Thoracic aorta endothelial cell (primary cell): ENCODE measurements around the gene C6orf62. TPM values are rescaled to one million over a fixed set of nuclear protein-coding genes. Genes with fewer than 3 reads are reported as not detected.

Source experiments
- total RNA-seq: library from RNA; depleted of rRNA; stranded (reverse); fragments of >200 nt; gene quantifications from 2 replicates; pipeline ENCODE4 v1.2.3, GENCODE V29; 2012

Gene C6orf62
- total RNA-seq = 192 and 211 TPM in 2 replicates

GRCh38 chr6:24719125-24719971, at the start of gene C6orf62:
Gene C6orf62 (minus strand): TSS chr6:24719154. CDS start chr6:24718668, 486 bp downstream.

GRCh38 chr6:24666641-24667377, 52.1 kb downstream of the C6orf62 start, which contains the start of the genes ACOT13 and TDP2:
Gene ACOT13 (plus strand): TSS chr6:24667077. CDS start chr6:24667264, 187 bp downstream.
Gene TDP2 (minus strand): TSS chr6:24666899. CDS start chr6:24666862, 37 bp downstream.

Other genes with a start within 250 kb of the C6orf62 start
- gene GPLD1, start 229.6 kb downstream of the C6orf62 start, total RNA-seq = 0.13 and 0.43 TPM in 2 replicates
- 0.40 and 0.72 TPM in 2 replicates for gene ALDH5A1, start 224.2 kb downstream of the C6orf62 start, total RNA-seq
- gene KIAA0319, start 73.0 kb downstream of the C6orf62 start, total RNA-seq = under 0.01 TPM in 1 of 2 replicates, not detected in the other
- gene TDP2, start 52.3 kb downstream of the C6orf62 start, total RNA-seq = 37.6 and 39.1 TPM in 2 replicates
- 9.8 and 12.2 TPM in 2 replicates for gene ACOT13, start 52.1 kb downstream of the C6orf62 start, total RNA-seq
- gene GMNN, start 55.8 kb upstream of the C6orf62 start, total RNA-seq = 49.2 and 53.3 TPM in 2 replicates
- gene ARMH2, start 79.8 kb upstream of the C6orf62 start, total RNA-seq = not detected in 2 replicates
- not detected in 2 replicates for gene RIPOR2, start 216.8 kb upstream of the C6orf62 start, total RNA-seq